Transverse colon (tissue), 3 donors: Measurements from ENCODE around the gene GTF2I.

ENCODE experiments used
- CTCF ChIP-seq, 5 experiments: fragments of 200-600 bp in 3 of 5; fragments of 450-650 bp in 2 of 5; sonication (generic) in 3 of 5; IDR thresholded peaks; 1 replicate in 2 of 5; 2 replicates in 3 of 5; pipeline ENCODE4 v1.5.1; 2016 to 2017; ENCODE audit warnings: antibody characterized with exemption in 5 of 5, inconsistent platforms in 3 of 5, mild to moderate bottlenecking in 2 of 5, moderate library complexity in 1 of 5
- EP300 ChIP-seq: sonication (generic); formaldehyde crosslinking; IDR thresholded peaks from one replicate; pipeline ENCODE4 v1.6.1; 2017; ENCODE audit warnings: antibody characterized with exemption, low read depth
- POLR2A ChIP-seq: fragments of 450-650 bp; IDR thresholded peaks from one replicate; pipeline ENCODE4 v1.6.1; 2016; ENCODE audit warnings: antibody characterized with exemption, mild to moderate bottlenecking, moderate library complexity

GRCh38 chr7:74672343-74672915 lies 14.9 kb downstream of the GTF2I start:
- TF ChIP-seq CTCF (IDR thresholded peaks at IDR 0.05): no peak
- TF ChIP-seq POLR2A: no peak
- TF ChIP-seq EP300: no peak
